ENCODE data around the gene MCM3AP.

The MCM3AP gene

GRCh38 chr21:46264690-46265144 lies 20.7 kb downstream of the MCM3AP start:
- H3K9me3 ChIP-seq (ENCODE audit: control insufficient read depth, insufficient read depth, low read length): no peaks in the 10 kb centered on the region
- H3K4me3 ChIP-seq (ENCODE audit: low read depth, low read length): no peak overlapping the region
- H3K36me3 ChIP-seq (ENCODE audit: control insufficient read depth, insufficient read depth, low read length): peaks cover 48% of the 10 kb centered on the region
- no peak overlapping the region for H3K9ac ChIP-seq (ENCODE audit: low read depth, low read length)
- H3K27me3 ChIP-seq (ENCODE audit: control insufficient read depth, insufficient read depth, low read length): no peaks in the 10 kb centered on the region
- H3K4me1 ChIP-seq (ENCODE audit: control insufficient read depth, insufficient read depth, low read length): no peaks in the 10 kb centered on the region

GRCh38 chr21:46264046-46264689 lies 21.2 kb downstream of the MCM3AP start:
- H3K4me1 ChIP-seq (ENCODE audit: control insufficient read depth, insufficient read depth, low read length): no peaks in the 10 kb centered on the region
- no peak overlapping the region for H3K9ac ChIP-seq (ENCODE audit: low read depth, low read length)
- H3K9me3 ChIP-seq (ENCODE audit: control insufficient read depth, insufficient read depth, low read length): no peaks in the 10 kb centered on the region
- no peak overlapping the region for H3K4me3 ChIP-seq (ENCODE audit: low read depth, low read length)
- no peaks in the 10 kb centered on the region for H3K27me3 ChIP-seq (ENCODE audit: control insufficient read depth, insufficient read depth, low read length)
- H3K36me3 ChIP-seq (ENCODE audit: control insufficient read depth, insufficient read depth, low read length): peaks cover 44% of the 10 kb centered on the region

GRCh38 chr21:46256501-46256994 lies 28.9 kb downstream of the MCM3AP start:
- no peaks in the 10 kb centered on the region for H3K9me3 ChIP-seq (ENCODE audit: control insufficient read depth, insufficient read depth, low read length)
- H3K4me3 ChIP-seq (ENCODE audit: low read depth, low read length): no peak overlapping the region
- no peaks in the 10 kb centered on the region for H3K4me1 ChIP-seq (ENCODE audit: control insufficient read depth, insufficient read depth, low read length)
- H3K9ac ChIP-seq (ENCODE audit: low read depth, low read length): no peak overlapping the region
- peaks cover 53% of the 10 kb centered on the region for H3K36me3 ChIP-seq (ENCODE audit: control insufficient read depth, insufficient read depth, low read length)
- H3K27me3 ChIP-seq (ENCODE audit: control insufficient read depth, insufficient read depth, low read length): no peaks in the 10 kb centered on the region

GRCh38 chr21:46255758-46256337 lies 29.6 kb downstream of the MCM3AP start:
- no peak overlapping the region for H3K9ac ChIP-seq (ENCODE audit: low read depth, low read length)
- H3K9me3 ChIP-seq (ENCODE audit: control insufficient read depth, insufficient read depth, low read length): no peaks in the 10 kb centered on the region
- H3K36me3 ChIP-seq (ENCODE audit: control insufficient read depth, insufficient read depth, low read length): peaks cover 55% of the 10 kb centered on the region
- H3K4me3 ChIP-seq (ENCODE audit: low read depth, low read length): no peak overlapping the region
- H3K4me1 ChIP-seq (ENCODE audit: control insufficient read depth, insufficient read depth, low read length): no peaks in the 10 kb centered on the region
- no peaks in the 10 kb centered on the region for H3K27me3 ChIP-seq (ENCODE audit: control insufficient read depth, insufficient read depth, low read length)

- no peaks in the 10 kb centered on the region for H3K27me3 ChIP-seq (ENCODE audit: control insufficient read depth, insufficient read depth, low read length)
- peaks cover 55% of the 10 kb centered on the region for H3K36me3 ChIP-seq (ENCODE audit: control insufficient read depth, insufficient read depth, low read length)
- H3K4me3 ChIP-seq (ENCODE audit: low read depth, low read length): no peak overlapping the region
- no peaks in the 10 kb centered on the region for H3K9me3 ChIP-seq (ENCODE audit: control insufficient read depth, insufficient read depth, low read length)
- H3K9ac ChIP-seq (ENCODE audit: low read depth, low read length): no peak overlapping the region
- H3K4me1 ChIP-seq (ENCODE audit: control insufficient read depth, insufficient read depth, low read length): no peaks in the 10 kb centered on the region
These were observed 30.2 kb downstream of the MCM3AP start for GRCh38 chr21:46255166-46255565.

- H3K9me3 ChIP-seq (ENCODE audit: control insufficient read depth, insufficient read depth, low read length): no peaks in the 10 kb centered on the region
- no peak overlapping the region for H3K9ac ChIP-seq (ENCODE audit: low read depth, low read length)
- H3K27me3 ChIP-seq (ENCODE audit: control insufficient read depth, insufficient read depth, low read length): no peaks in the 10 kb centered on the region
- H3K4me3 ChIP-seq (ENCODE audit: low read depth, low read length): no peak overlapping the region
- H3K4me1 ChIP-seq (ENCODE audit: control insufficient read depth, insufficient read depth, low read length): no peaks in the 10 kb centered on the region
- peaks cover 56% of the 10 kb centered on the region for H3K36me3 ChIP-seq (ENCODE audit: control insufficient read depth, insufficient read depth, low read length)
These were observed 31.0 kb downstream of the MCM3AP start for GRCh38 chr21:46254208-46254975.

GRCh38 chr21:46253610-46254124 lies 31.7 kb downstream of the MCM3AP start:
- H3K9ac ChIP-seq (ENCODE audit: low read depth, low read length): no peak overlapping the region
- peaks cover 50% of the 10 kb centered on the region for H3K36me3 ChIP-seq (ENCODE audit: control insufficient read depth, insufficient read depth, low read length)

GRCh38 chr21:46252840-46253239 lies 32.6 kb downstream of the MCM3AP start:
- H3K36me3 ChIP-seq (ENCODE audit: control insufficient read depth, insufficient read depth, low read length): peaks cover 48% of the 10 kb centered on the region
- no peaks in the 10 kb centered on the region for H3K27me3 ChIP-seq (ENCODE audit: control insufficient read depth, insufficient read depth, low read length)
- no peaks in the 10 kb centered on the region for H3K9me3 ChIP-seq (ENCODE audit: control insufficient read depth, insufficient read depth, low read length)
- H3K9ac ChIP-seq (ENCODE audit: low read depth, low read length): no peak overlapping the region
- no peaks in the 10 kb centered on the region for H3K4me1 ChIP-seq (ENCODE audit: control insufficient read depth, insufficient read depth, low read length)
- no peak overlapping the region for H3K4me3 ChIP-seq (ENCODE audit: low read depth, low read length)

More at GRCh38 chr21:46253610-46254124, 31.7 kb downstream of the MCM3AP start:
- Histone ChIP-seq H3K4me1 (ENCODE audit: control insufficient read depth, insufficient read depth, low read length) (no peaks in the 10 kb centered on the region), H3K4me3 (ENCODE audit: low read depth, low read length) (no peak overlapping the region), H3K27me3 (ENCODE audit: control insufficient read depth, insufficient read depth, low read length) (no peaks in the 10 kb centered on the region), H3K9me3 (ENCODE audit: control insufficient read depth, insufficient read depth, low read length) (no peaks in the 10 kb centered on the region)

- H3K9me3 ChIP-seq (ENCODE audit: control insufficient read depth, insufficient read depth, low read length): no peaks in the 10 kb centered on the region
- no peaks in the 10 kb centered on the region for H3K4me1 ChIP-seq (ENCODE audit: control insufficient read depth, insufficient read depth, low read length)
- no peak overlapping the region for H3K4me3 ChIP-seq (ENCODE audit: low read depth, low read length)
- peaks cover 41% of the 10 kb centered on the region for H3K36me3 ChIP-seq (ENCODE audit: control insufficient read depth, insufficient read depth, low read length)
- no peaks in the 10 kb centered on the region for H3K27me3 ChIP-seq (ENCODE audit: control insufficient read depth, insufficient read depth, low read length)
- H3K9ac ChIP-seq (ENCODE audit: low read depth, low read length): no peak overlapping the region
These were observed 35.2 kb downstream of the MCM3AP start for GRCh38 chr21:46250146-46250725.

- Histone ChIP-seq H3K4me3 (ENCODE audit: low read depth, low read length) (no peak overlapping the region), H3K27me3 (ENCODE audit: control insufficient read depth, insufficient read depth, low read length) (no peaks in the 10 kb centered on the region), H3K36me3 (ENCODE audit: control insufficient read depth, insufficient read depth, low read length) (peaks cover 41% of the 10 kb centered on the region), H3K4me1 (ENCODE audit: control insufficient read depth, insufficient read depth, low read length) (no peaks in the 10 kb centered on the region), H3K9ac (ENCODE audit: low read depth, low read length) (no peak overlapping the region), H3K9me3 (ENCODE audit: control insufficient read depth, insufficient read depth, low read length) (no peaks in the 10 kb centered on the region)
These were observed 36.6 kb downstream of the MCM3AP start for GRCh38 chr21:46248827-46249226.

- Histone ChIP-seq H3K9me3 (ENCODE audit: control insufficient read depth, insufficient read depth, low read length) (no peaks in the 10 kb centered on the region), H3K9ac (ENCODE audit: low read depth, low read length) (no peak overlapping the region), H3K36me3 (ENCODE audit: control insufficient read depth, insufficient read depth, low read length) (peaks cover 42% of the 10 kb centered on the region), H3K27me3 (ENCODE audit: control insufficient read depth, insufficient read depth, low read length) (no peaks in the 10 kb centered on the region), H3K4me1 (ENCODE audit: control insufficient read depth, insufficient read depth, low read length) (no peaks in the 10 kb centered on the region), H3K4me3 (ENCODE audit: low read depth, low read length) (no peak overlapping the region)
These were observed 37.0 kb downstream of the MCM3AP start for GRCh38 chr21:46248422-46248782.

Data from iPS-15b (cell line).